HL-60 (cell line): Measurements from ENCODE around the gene KRTAP5-6.

ENCODE experiments used
- CTCF ChIP-seq: IDR thresholded peaks from one replicate; pipeline ENCODE4 v1.5.1; 2011; ENCODE audit warnings: low read length, control low read depth, inconsistent platforms; ENCODE audit not compliant: insufficient read depth
- POLR2AphosphoS5 ChIP-seq: IDR thresholded peaks from 2 replicates; pipeline ENCODE4 v1.6.1; 2012; ENCODE audit warnings: low read depth

GRCh38 chr11:1671658-1672057 is 25.3 kb upstream of the KRTAP5-6 start:
- TF ChIP-seq CTCF, result no peak
- TF ChIP-seq POLR2AphosphoS5, result no peak
